ENCODE data around the gene SEMA3A.

DNA sequence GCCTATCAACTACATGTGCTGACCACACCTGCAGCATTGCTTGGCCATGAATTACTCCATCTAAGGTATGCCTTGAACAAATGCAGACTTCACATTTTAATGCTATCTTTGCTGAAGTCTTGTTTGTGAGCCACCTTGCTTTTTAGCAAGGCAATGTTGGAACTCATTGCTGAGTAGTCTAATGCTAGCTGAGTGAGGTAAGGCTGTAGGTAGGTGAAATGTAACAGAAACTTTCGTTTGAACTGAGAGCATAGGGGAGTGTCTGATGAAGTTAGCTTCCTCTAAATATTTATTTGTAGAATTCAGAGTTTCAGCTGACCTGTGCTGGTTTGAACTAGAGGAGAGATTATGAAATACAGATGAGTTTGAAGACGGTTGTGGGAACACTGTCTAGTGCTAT, 238.5 kb downstream of the SEMA3A start:
- TF ChIP-seq, protein P1, sequence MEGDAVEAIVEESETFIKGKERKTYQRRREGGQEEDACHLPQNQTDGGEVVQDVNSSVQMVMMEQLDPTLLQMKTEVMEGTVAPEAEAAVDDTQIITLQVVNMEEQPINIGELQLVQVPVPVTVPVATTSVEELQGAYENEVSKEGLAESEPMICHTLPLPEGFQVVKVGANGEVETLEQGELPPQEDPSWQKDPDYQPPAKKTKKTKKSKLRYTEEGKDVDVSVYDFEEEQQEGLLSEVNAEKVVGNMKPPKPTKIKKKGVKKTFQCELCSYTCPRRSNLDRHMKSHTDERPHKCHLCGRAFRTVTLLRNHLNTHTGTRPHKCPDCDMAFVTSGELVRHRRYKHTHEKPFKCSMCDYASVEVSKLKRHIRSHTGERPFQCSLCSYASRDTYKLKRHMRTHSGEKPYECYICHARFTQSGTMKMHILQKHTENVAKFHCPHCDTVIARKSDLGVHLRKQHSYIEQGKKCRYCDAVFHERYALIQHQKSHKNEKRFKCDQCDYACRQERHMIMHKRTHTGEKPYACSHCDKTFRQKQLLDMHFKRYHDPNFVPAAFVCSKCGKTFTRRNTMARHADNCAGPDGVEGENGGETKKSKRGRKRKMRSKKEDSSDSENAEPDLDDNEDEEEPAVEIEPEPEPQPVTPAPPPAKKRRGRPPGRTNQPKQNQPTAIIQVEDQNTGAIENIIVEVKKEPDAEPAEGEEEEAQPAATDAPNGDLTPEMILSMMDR (IDR thresholded peaks at IDR 0.05; ENCODE audit: insufficient read depth, low read length, poor library complexity, severe bottlenecking) = no peak
- TF ChIP-seq EZH2phosphoT487 (conservative IDR thresholded peaks at IDR 0.05; ENCODE audit: low read length) = no peak

Data from SU-DHL-6 (cell line).